Stimulated activated CD8-positive, alpha-beta memory T cell treated with anti-CD3 and anti-CD28 coated beads, Interleukin-15, amount 100 ng/mL, for 24 hours (primary cell): Measurements from ENCODE around the gene FCHSD2.
"Not testable (repeated sequence)": the region's sequence is repeated elsewhere in the genome, so short reads cannot be mapped to it uniquely, and the experiment has no call there.

Experiments
- DNase-seq: peaks from one replicate; pipeline ENCODE4 v3.0.0-alpha.2; 2020; ENCODE audit warnings: low read depth

FCHSD2 gene

GRCh38 chr11:73009972-73010371 is 132.1 kb downstream of the FCHSD2 start:
- no peak for DNase-seq

GRCh38 chr11:73004088-73004487 is 138.0 kb downstream of the FCHSD2 start:
- no peak for DNase-seq

DNA sequence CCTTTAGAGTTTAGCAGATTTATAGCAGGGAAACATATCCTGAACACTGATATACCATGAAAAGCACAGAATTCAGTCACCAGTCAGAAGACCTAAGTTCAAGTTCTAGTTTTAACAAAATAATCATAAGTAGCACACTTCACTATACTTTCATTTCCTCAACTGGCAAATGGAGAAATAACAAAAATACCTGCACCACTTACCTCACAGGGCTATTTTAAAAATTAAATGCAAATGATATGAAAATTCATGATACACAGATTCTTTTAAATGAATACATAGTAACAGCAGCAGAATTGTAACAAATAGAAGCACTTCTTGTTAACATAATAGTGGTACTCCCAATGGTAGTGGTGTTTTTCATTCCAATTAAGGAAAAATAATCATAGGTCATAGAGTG is 139.0 kb downstream of the FCHSD2 start:
- DNase-seq = no peak

DNA sequence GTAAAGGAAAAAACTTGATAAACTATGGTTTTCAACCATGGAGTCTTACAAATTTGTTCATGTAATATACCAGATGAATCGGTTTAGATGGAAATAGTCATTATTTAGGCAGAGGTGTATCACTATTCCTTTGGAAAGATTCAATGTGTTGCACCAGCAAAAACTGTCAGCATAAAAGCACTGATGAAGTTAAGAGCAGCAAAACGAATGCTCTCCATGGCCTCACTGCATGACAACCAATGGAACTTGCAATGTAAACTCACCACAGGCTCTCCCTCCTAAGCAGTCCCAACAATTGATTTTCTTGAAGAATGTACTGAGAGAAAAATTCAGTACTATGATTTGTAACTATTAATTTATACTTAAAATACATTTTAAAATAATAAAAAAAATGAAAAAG is 139.9 kb downstream of the FCHSD2 start:
- DNase-seq = no peak

DNA sequence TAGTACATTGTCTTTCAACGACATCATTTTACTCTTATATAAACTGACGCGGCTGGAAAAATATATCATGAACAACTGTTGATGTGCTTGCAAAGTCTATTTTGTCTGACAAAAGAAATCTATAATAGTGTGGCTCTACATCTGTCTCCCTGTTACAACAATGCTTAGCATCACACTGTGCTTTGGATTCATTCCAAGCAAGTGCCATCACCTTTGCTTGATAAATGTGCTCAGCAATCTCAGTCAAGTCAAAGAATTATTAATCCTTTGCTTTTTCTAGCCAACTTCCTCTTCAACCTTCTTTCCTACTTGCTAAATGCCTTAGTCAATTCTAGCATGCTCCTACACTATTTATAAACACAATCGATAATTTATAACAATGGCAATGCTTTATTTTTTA is 140.5 kb downstream of the FCHSD2 start:
- no peak for DNase-seq

DNA sequence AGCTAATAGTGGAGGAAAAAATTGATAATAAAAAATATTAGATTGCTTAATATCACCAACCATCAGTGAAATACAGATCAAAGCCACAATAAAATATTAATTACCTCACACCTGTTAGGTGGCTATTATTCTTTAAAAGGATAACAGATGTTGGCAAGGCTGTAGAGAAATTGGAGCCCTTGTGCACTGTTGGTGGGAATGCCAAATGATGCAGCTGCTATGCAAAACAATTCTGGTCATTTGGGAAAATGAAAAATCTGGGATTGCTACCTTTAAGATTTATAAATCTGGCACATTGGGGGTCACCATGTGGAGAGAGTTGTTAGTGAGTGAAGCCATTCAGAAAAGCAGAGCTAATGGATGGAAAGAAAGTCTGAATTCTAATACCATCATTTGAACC is 143.4 kb downstream of the FCHSD2 start:
- DNase-seq = no peak

- no peak for DNase-seq
These were observed 145.2 kb downstream of the FCHSD2 start for GRCh38 chr11:72996959-72997358.

- DNase-seq = no peak
These were observed 152.4 kb downstream of the FCHSD2 start for GRCh38 chr11:72989727-72990126.

DNA sequence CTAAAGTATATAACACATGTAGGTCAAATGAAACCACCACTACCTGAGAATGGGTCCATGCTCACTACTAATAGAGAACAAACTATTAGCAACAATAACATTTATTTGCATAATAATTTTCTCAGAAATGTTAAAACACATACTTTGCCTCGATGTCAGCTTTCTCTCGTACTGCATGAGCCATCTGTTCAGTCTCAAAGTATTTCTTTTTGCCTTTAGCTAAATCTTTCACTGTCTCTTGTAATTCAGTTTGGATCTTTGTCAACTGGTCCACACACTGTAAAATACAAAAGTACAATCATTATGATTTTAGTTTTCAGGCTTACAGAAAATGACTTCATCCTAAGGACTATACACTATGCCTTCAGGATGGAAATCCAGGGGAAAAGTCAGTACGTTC is 153.3 kb downstream of the FCHSD2 start:
- DNase-seq = no peak

- no peak for DNase-seq
These were observed 156.5 kb downstream of the FCHSD2 start for GRCh38 chr11:72985645-72986044.

GRCh38 chr11:72984453-72985077 is 157.6 kb downstream of the FCHSD2 start:
- DNase-seq = no peak

- DNase-seq = no peak
These were observed 158.6 kb downstream of the FCHSD2 start for GRCh38 chr11:72983560-72983959.

DNA sequence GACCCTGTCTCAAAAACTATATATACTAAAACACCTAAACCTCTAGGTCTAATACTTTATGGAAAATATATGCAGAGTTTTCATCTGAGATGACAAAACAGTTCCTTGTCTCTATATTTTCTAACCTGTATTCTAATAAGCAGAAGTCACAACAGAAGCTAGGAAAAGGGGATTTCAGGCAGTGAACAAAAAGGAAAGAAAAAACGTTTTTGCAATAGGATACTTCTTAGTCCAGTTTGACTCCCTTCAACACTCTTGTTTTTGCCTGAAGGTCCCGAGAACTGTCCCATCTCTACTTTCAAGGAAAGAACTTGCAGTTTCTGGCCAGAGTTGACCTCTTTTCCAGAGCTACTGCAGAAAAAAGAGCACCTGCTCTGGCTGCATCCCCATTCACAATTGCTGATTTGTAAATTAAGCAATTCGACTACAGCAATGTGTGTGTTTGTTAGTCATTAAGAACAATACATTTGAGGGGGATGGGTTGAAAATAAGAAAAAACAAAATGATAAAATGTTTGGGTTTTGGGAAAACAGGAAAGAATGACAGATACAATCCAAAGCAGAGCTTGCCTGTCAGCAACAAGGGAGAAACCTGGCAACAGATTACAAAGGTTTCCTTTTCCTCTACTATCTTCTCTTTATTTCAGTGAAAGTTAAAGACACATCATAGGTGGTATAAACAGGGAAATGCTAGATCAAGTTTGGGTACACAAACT is 160.0 kb downstream of the FCHSD2 start:
- DNase-seq = no peak

- no peak for DNase-seq
These were observed 161.0 kb downstream of the FCHSD2 start for GRCh38 chr11:72981080-72981479.

DNA sequence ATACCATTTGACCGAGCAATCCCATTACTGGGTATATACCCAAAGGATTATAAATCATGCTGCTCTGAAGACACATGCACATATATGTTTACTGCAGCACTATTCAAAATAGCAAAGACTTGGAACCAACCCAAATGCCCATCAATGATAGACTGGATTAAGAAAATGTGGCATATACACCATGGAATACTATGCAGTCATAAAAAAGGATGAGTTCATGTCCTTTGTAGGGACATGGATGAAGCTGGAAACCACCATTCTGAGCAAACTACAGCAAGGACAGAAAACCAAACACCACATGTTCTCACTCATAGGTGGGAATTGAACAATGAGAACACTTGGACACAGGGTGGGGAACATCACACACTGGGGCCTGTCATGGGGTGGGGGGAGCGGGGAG is 164.3 kb downstream of the FCHSD2 start:
- not testable (repeated sequence) for DNase-seq

GRCh38 chr11:72976522-72976892 is 165.6 kb downstream of the FCHSD2 start:
- DNase-seq = not testable (repeated sequence)

DNA sequence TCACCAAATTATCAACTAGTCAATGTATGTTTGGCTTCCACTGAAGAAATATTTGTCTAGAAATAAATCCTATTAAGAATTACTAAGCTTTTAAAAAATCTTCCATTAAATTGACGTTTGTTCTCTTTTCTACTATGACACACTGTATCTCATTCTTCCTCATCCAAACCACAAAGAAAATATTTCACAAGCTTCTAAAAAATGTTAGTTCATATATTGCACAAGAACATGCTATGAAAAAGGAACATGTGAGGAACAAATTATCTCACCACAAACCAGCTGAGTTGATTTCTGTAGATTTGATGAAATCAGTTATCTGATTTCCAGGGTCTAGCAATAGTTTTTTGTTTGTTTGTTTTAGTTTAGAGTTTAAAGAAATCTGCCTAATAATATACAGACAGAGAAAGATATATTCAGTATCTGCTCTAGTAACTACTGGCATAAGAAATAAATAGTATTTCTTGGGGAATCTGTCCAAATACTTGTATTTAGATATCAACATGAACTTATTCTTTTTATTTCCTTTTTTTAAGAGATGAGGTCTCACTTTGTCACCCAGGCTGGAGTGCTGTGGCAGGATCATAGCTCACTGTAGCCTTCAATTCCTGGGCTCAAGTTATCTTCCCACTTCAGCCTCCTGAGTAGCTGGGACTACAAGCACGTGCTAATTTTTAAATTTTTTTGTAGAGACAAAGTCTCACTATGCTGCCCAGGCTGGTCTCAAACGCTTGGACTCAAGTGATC is 166.2 kb downstream of the FCHSD2 start:
- DNase-seq = no peak

- no peak for DNase-seq
These were observed 167.5 kb downstream of the FCHSD2 start for GRCh38 chr11:72974487-72975205.

DNA sequence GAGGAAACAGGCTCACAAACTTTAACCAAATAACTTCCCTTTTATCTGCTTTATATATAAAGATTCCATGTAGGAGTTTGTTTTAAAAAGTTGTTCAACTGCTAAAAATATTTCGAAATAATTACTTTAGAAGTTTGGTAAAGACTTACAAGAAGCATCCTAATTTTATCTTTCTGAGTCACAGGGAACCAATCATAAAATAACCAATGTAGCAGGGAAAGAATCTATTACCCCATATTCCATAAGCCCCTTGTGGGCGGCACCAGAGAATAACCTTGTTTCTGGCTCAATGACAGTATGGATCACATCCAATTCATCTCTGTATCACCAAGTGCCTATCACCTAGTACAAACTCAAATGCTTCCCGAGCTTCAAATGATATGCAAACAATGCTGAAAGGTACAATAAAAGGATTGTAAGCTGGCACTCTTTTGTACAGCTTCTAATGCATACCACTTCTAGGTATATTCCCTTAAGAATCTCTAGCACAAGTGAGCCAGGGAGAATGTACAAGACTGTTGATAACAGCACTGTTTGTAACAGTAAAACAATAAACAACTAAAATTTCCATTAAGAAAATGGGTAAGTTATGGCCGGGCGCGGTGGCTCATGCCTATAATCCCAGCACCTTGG is 169.5 kb downstream of the FCHSD2 start:
- DNase-seq = no peak

DNA sequence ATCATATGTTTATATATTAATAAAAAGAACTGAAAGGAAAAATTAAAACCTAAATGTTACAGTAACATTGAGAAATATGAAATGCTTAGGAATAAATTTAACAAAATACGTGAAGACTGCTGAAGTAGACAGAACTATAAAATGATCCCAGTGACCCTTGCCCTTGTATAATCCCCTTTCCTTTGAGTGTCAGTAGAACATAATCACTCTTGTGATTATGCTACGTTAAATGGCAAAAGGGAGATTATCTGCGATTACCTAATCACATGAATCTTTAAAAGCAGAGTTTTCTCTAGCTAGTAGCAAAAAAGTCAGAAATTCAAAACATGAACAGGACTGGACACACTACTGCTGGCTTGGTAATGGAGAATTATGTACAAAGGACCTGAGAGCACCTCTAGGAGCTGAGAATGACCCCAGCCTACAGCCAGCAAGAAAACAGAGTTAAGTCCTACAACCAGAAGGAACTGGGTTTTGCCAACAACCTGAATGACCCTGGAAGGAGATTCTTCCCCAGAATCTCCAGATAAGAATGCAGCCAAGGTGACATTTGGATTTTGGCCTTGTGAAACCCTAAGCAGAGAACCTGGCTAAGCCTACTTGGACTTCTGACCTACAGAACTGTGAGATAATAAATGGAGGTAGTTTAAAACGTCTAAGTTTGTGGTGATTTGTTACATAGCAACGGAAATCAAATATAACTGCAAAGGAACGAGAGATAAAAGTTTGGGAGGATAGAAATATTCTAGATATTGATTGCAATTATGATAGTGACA is 170.7 kb downstream of the FCHSD2 start:
- no peak for DNase-seq

GRCh38 chr11:72970557-72971118 is 171.5 kb downstream of the FCHSD2 start:
- DNase-seq = no peak
